ENCODE data around the gene HOXC9.

HOXC9 gene

GRCh38 chr12:54028314-54029201, 28.6 kb downstream of the HOXC9 start, which contains the start of gene HOXC6:
HOXC6 (plus strand) TSS chr12:54028440; CDS start chr12:54028522, 82 bp downstream.
- no peak within 1 kb of the TSS for H3K4me3 Mint-ChIP-seq
- no peak for ATAC-seq
- H3K4me1 Mint-ChIP-seq = peaks cover 31% of the 10 kb centered on the region
- no peaks in the 10 kb centered on the region for H3K9me3 Mint-ChIP-seq
- peaks cover 94% of the 10 kb centered on the region for H3K27me3 Mint-ChIP-seq
- no peak within 1 kb of the TSS for H3K27ac Mint-ChIP-seq
- H3K36me3 Mint-ChIP-seq = no peaks in the 10 kb centered on the region

- Mint-ChIP-seq H3K27ac (no peak overlapping the region), H3K4me3 (no peak overlapping the region), H3K4me1 (peaks cover 39% of the 10 kb centered on the region), H3K27me3 (peaks cover 90% of the 10 kb centered on the region), H3K36me3 (no peaks in the 10 kb centered on the region), H3K9me3 (no peaks in the 10 kb centered on the region)
- no peak for ATAC-seq
Observed at GRCh38 chr12:54029529-54030441, 29.8 kb downstream of the HOXC9 start.

- no peak for ATAC-seq
- Mint-ChIP-seq H3K27ac (no peak overlapping the region), H3K9me3 (no peaks in the 10 kb centered on the region), H3K36me3 (no peaks in the 10 kb centered on the region), H3K4me1 (peaks cover 43% of the 10 kb centered on the region), H3K4me3 (no peak overlapping the region), H3K27me3 (peaks cover 94% of the 10 kb centered on the region)
Observed at GRCh38 chr12:54030442-54030801, 30.5 kb downstream of the HOXC9 start.

- Mint-ChIP-seq H3K9me3 (no peaks in the 10 kb centered on the region), H3K27me3 (peaks cover 94% of the 10 kb centered on the region), H3K36me3 (no peaks in the 10 kb centered on the region), H3K27ac (no peak overlapping the region), H3K4me3 (no peak overlapping the region), H3K4me1 (peaks cover 39% of the 10 kb centered on the region)
- ATAC-seq = no peak
Observed at GRCh38 chr12:54030889-54031471, 31.0 kb downstream of the HOXC9 start.

- H3K4me3 Mint-ChIP-seq = no peak overlapping the region
- no peak overlapping the region for H3K27ac Mint-ChIP-seq
- peaks cover 94% of the 10 kb centered on the region for H3K27me3 Mint-ChIP-seq
- no peak for ATAC-seq
- H3K9me3 Mint-ChIP-seq = no peaks in the 10 kb centered on the region
- no peaks in the 10 kb centered on the region for H3K36me3 Mint-ChIP-seq
- H3K4me1 Mint-ChIP-seq = peaks cover 36% of the 10 kb centered on the region
Observed at GRCh38 chr12:54031480-54031879, 31.5 kb downstream of the HOXC9 start.

GRCh38 chr12:54032086-54032619, 32.2 kb downstream of the HOXC9 start:
- no peak overlapping the region for H3K27ac Mint-ChIP-seq
- peaks cover 94% of the 10 kb centered on the region for H3K27me3 Mint-ChIP-seq
- no peaks in the 10 kb centered on the region for H3K36me3 Mint-ChIP-seq
- no peak overlapping the region for H3K4me3 Mint-ChIP-seq
- no peak for ATAC-seq
- no peaks in the 10 kb centered on the region for H3K9me3 Mint-ChIP-seq
- H3K4me1 Mint-ChIP-seq = peaks cover 32% of the 10 kb centered on the region

GRCh38 chr12:54032627-54033100, 32.7 kb downstream of the HOXC9 start, which contains the start of gene HOXC5:
HOXC5 (plus strand) TSS chr12:54033050; CDS start chr12:54033123, 73 bp downstream.
- peak within 1 kb of the TSS; percentile 68 for H3K4me3 Mint-ChIP-seq
- peaks cover 94% of the 10 kb centered on the region for H3K27me3 Mint-ChIP-seq
- no peak for ATAC-seq
- no peaks in the 10 kb centered on the region for H3K36me3 Mint-ChIP-seq
- no peaks in the 10 kb centered on the region for H3K9me3 Mint-ChIP-seq
- H3K4me1 Mint-ChIP-seq = peaks cover 26% of the 10 kb centered on the region
- H3K27ac Mint-ChIP-seq = no peak within 1 kb of the TSS

- Mint-ChIP-seq H3K4me3 (peak overlapping the region; percentile 68), H3K36me3 (no peaks in the 10 kb centered on the region), H3K27me3 (peaks cover 94% of the 10 kb centered on the region), H3K4me1 (peaks cover 26% of the 10 kb centered on the region), H3K27ac (no peak overlapping the region), H3K9me3 (no peaks in the 10 kb centered on the region)
- ATAC-seq = no peak
Observed at GRCh38 chr12:54033106-54033979, 33.4 kb downstream of the HOXC9 start.

- ATAC-seq = peak; percentile 18
- H3K36me3 Mint-ChIP-seq = no peaks in the 10 kb centered on the region
- H3K4me3 Mint-ChIP-seq = peak overlapping the region; percentile 61
- H3K27ac Mint-ChIP-seq = no peak overlapping the region
- H3K27me3 Mint-ChIP-seq = peaks cover 95% of the 10 kb centered on the region
- H3K4me1 Mint-ChIP-seq = peaks cover 26% of the 10 kb centered on the region
- H3K9me3 Mint-ChIP-seq = no peaks in the 10 kb centered on the region
Observed at GRCh38 chr12:54033980-54034784, 34.2 kb downstream of the HOXC9 start.

- H3K9me3 Mint-ChIP-seq = no peaks in the 10 kb centered on the region
- H3K4me1 Mint-ChIP-seq = peaks cover 26% of the 10 kb centered on the region
- H3K4me3 Mint-ChIP-seq = peak overlapping the region; percentile 42
Observed at GRCh38 chr12:54034785-54035310, 34.9 kb downstream of the HOXC9 start.

GRCh38 chr12:54035568-54036264, 35.8 kb downstream of the HOXC9 start:
- Mint-ChIP-seq H3K27ac (no peak overlapping the region), H3K27me3 (peaks cover 95% of the 10 kb centered on the region), H3K36me3 (no peaks in the 10 kb centered on the region), H3K9me3 (no peaks in the 10 kb centered on the region), H3K4me3 (no peak overlapping the region), H3K4me1 (peaks cover 26% of the 10 kb centered on the region)
- ATAC-seq = no peak

More at GRCh38 chr12:54034785-54035310, 34.9 kb downstream of the HOXC9 start:
- Mint-ChIP-seq H3K27ac (no peak overlapping the region), H3K27me3 (peaks cover 95% of the 10 kb centered on the region), H3K36me3 (no peaks in the 10 kb centered on the region)
- no peak for ATAC-seq

- peaks cover 95% of the 10 kb centered on the region for H3K27me3 Mint-ChIP-seq
Observed at GRCh38 chr12:54036620-54037359, 36.8 kb downstream of the HOXC9 start.

More at GRCh38 chr12:54036620-54037359, 36.8 kb downstream of the HOXC9 start:
- Mint-ChIP-seq H3K9me3 (no peaks in the 10 kb centered on the region), H3K27ac (no peak overlapping the region), H3K4me3 (no peak overlapping the region), H3K36me3 (no peaks in the 10 kb centered on the region), H3K4me1 (peaks cover 26% of the 10 kb centered on the region)
- ATAC-seq = peak; percentile 44

Data from stimulated activated memory B cell treated with anti-CD40 and anti-IgM and Interleukin-4, amounts not matched to agents 10 μg/mL and 1 μg/mL and 100 μg/mL, for 72 hours (primary cell).